Thoracic aorta endothelial cell (primary cell): ENCODE results near the gene PLPPR1. TPM values are rescaled to one million over a fixed set of nuclear protein-coding genes. Genes with fewer than 3 reads are reported as not detected.

Experiments used
- small RNA-seq: library from RNA; depleted of rRNA; stranded (forward); fragments of <200 nt; gene quantifications from one replicate; pipeline ENCODE3, GENCODE V24; 2012
- total RNA-seq: library from RNA; depleted of rRNA; stranded (reverse); fragments of >200 nt; gene quantifications from 2 replicates; pipeline ENCODE4 v1.2.3, GENCODE V29; 2012

Gene PLPPR1
- 0.79 and 1.1 TPM in 2 replicates for total RNA-seq

GRCh38 chr9:101028346-101029314 lies at the start of gene PLPPR1:
Gene PLPPR1, plus strand, starts transcription at chr9:101028727.

Small RNA genes within 50 kb of the gene (small RNA-seq; reads per million reads assigned to genes)
- not detected for gene RF00322
